Measurements from ENCODE around the gene RPL35.

The RPL35 gene

GRCh38 chr9:124815601-124816000 lies 46.2 kb downstream of the RPL35 start:
- no peak for DNase-seq

- DNase-seq: no peak
Observed at GRCh38 chr9:124814164-124814535, 47.6 kb downstream of the RPL35 start.

GRCh38 chr9:124813501-124814163 lies 48.1 kb downstream of the RPL35 start:
- DNase-seq: no peak

- DNase-seq: no peak
Observed at GRCh38 chr9:124813041-124813440, 48.7 kb downstream of the RPL35 start.

- no peak for DNase-seq
Observed at GRCh38 chr9:124812441-124812876, 49.3 kb downstream of the RPL35 start.

- DNase-seq: no peak
Observed at GRCh38 chr9:124810663-124811355, 50.9 kb downstream of the RPL35 start.

- no peak for DNase-seq
Observed at GRCh38 chr9:124809741-124810500, 51.8 kb downstream of the RPL35 start.

GRCh38 chr9:124809211-124809610 lies 52.5 kb downstream of the RPL35 start:
- DNase-seq: no peak

GRCh38 chr9:124808246-124808956 lies 53.4 kb downstream of the RPL35 start:
- no peak for DNase-seq

Measured in activated naive CD4-positive, alpha-beta T cell treated with anti-CD3 and anti-CD28 coated beads, Interleukin-2, amount 50 U/mL, for 16 hours (primary cell).